ENCODE results near the gene ELAVL1. TPM values are rescaled to one million over a fixed set of nuclear protein-coding genes. Genes with fewer than 3 reads are reported as not detected.
"Not testable (repeated sequence)": the region's sequence is repeated elsewhere in the genome, so short reads cannot be mapped to it uniquely, and the experiment has no call there.

The ELAVL1 gene
- 75.1 TPM for polyA plus RNA-seq (2013, experiment 1 of 2; ENCODE audit: insufficient read length)
- 74.2 TPM for polyA plus RNA-seq (2013, experiment 2 of 2; ENCODE audit: insufficient read length)

DNA sequence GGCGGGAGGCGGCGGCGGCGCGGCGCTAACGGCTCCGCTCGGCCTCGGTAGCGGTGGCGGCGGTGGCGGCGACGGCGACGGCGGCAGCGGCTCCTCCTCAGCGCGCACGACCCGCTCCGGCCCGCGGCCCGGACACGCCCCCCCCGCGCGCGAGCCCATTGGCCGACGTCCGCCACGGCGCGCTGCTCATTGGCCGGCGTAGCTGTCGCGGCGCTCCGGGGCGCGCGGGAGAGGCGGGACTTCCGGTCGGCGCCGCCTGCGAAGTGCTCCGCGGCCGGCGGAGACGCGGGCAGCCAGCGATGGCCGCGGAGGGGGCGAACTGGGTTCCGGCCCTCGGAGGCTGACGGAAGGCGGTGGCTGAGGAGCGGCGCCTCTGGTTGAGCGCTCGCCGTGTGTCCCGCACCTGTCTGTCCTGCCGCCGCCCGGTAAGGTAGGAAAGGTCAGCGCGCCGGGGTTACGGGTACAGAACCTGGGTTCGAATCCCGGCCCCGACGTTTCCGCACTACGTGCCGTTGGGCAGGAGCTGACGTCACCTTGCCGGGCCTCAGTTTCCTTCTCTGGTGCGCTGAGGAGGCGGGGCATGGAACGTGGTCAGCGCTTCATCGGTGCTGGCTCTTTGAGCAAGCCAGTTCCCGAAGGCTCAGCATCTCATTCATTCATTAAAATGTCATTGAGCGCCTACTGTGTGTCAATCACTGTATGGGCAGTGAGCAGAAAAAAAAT is at the start of gene ELAVL1:
Gene ELAVL1, minus strand, starts transcription at position 108 of the 723 bp plus-strand sequence. CDS start 13,826 bp downstream, outside the sequence.
- DNase-seq, result peak; percentile 90

GRCh38 chr19:8054169-8054568 is 48.7 kb upstream of the ELAVL1 start:
- no peak for DNase-seq

GRCh38 chr19:8052464-8052859 is 47.0 kb upstream of the ELAVL1 start, which contains the start of gene CCL25:
Gene CCL25 (plus strand): TSS chr19:8052760. CDS start chr19:8053050, 290 bp downstream.
- no peak for DNase-seq

DNA sequence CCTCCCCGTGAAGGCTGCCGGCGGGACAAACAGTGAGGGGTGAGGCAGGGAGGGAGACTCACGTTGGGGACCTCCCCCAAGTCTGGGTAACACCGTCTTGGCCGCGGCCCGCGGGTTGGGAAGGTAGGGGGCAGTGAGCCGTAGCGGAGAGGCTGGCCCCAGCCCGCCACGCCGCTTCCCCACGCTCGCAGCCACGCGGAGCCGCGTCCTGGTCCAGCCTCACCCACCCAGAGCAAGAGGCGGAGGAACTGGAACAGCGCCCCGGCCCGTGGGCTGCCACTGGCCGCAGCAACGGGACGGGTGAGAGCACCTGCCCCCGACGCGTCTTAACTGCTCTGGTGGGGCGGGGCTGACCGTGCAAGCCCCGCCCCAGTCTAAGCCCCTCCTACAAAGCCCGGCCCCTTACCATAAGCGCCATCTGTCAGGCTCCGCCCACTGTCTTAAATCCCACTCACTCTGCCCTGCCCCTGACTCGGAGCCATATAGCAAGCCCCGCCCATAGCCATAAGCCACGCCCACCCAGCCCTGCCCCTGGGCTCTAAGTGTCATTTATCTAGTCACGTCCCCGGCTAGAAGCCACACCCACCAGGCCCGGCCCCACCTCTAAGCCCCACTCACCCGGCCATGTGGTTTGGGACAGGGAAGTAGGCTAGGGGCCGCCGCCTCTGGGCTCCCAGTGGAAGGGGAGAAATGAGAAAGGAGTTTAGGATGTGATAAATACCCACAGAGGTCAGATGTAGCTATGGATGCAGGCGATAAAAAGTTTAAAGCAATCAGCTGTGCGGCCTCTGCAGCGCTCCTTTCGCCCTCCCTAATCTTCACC is 45.0 kb upstream of the ELAVL1 start:
- DNase-seq, result peak; percentile 57

DNA sequence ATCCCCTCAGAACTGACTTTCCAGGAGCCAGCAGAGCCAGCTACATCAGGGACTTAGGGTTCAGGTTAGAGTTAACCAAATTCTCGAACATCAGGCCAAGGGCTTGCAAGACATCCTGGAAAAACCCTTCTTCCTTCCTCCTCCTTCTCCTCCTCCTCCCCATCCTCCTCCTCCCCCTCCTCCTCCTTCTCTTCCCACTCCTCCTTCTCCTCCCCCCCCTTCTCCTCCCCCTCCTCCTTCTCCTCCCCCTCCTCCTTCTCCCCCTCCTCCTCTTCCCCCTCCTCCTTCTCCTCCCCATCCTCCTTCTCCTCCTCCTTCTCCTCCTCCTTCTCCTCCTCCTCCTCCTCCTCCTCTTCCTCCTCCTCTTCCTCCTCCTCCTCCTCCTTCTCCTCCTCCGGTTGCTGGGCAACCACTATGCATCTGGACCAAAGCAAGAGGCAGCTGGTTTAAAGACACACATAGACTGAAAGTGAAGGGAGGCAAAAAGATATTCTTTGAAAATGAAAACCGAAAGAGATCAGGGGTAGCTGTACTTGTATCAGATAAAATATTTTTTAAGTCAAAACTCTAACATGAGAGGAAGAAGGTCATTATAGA is 41.2 kb upstream of the ELAVL1 start:
- DNase-seq, result no peak

- DNase-seq, result no peak
These were observed 40.6 kb upstream of the ELAVL1 start for GRCh38 chr19:8045872-8046568.

GRCh38 chr19:8044018-8044417 is 38.6 kb upstream of the ELAVL1 start:
- no peak for DNase-seq

DNA sequence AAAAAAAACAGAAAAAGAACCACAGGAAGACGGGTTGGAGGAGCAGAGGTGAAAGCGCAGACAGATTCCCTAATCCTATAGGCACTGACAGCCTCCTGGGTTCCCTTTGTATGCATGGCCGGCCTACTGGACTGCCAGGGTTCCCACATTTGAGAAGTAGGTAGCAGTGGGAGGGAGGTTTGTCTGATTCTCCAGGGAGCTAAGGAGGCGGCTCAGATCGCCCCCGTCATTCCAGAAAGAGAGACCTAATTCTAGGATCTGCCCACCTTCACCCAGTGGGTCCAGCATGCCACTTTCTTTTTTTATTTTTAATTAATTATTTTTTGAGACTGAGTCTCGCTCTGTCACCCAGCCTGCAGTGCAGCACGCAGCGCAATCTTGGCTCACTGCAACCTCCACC is 37.5 kb upstream of the ELAVL1 start:
- no peak for DNase-seq

DNA sequence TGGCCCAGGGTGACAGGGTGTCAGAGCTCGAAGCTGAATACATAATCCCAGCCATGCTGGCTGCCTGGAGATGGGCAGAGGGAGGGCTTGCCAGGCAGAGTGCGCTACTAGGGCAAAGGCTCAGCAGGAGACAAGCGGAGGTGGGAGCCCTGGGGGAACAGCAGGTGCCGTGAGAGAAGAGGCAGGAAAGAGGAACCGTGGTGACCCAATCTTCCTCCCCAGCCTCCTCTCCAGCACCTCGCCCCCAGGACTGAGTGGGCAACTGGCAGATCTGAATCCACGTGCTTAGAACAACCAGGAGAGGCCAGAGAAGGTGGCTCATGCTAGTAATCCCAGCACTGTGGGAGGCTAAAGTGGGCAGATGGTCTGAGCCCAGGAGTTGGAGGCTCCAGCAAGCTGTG is 36.1 kb upstream of the ELAVL1 start:
- DNase-seq, result no peak

DNA sequence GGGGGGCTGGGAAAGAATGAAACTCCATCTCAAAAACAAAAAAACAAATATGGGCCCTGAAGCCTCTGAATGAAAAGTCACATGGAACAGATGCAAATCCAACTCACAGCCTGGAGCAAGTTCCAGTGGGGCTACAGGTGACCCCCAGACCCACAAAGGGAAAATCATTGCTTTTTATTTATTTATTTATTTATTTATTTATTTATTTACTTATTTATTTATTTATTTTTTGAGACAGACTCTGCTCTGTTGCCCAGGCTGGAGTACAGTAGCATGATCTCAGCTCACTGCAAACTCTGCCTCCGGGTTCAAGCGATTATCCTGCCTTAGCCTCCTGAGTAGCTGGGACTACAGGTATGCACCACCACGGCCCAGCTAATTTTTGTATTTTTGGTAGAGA is 33.8 kb upstream of the ELAVL1 start:
- no peak for DNase-seq

DNA sequence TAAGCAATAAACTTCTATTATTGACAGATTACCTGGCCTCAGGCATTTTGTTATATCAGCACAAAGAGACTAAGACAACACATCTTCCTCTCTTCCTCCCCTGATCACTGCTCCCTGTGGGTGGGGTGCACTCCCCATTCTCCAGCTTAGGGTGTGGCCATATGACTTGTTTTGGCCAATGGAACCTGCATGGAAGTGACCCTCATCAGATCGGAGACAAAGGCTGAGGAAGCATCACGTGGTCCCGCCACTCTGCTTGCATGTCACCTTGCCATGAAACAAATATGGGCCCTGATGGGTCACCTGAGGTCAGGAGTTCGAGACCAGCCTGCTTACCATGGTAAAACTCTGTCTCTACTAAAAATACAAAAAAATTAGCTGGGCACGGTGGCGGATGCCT is 33.4 kb upstream of the ELAVL1 start:
- no peak for DNase-seq

- no peak for DNase-seq
These were observed 31.1 kb upstream of the ELAVL1 start for GRCh38 chr19:8036434-8037099.

DNA sequence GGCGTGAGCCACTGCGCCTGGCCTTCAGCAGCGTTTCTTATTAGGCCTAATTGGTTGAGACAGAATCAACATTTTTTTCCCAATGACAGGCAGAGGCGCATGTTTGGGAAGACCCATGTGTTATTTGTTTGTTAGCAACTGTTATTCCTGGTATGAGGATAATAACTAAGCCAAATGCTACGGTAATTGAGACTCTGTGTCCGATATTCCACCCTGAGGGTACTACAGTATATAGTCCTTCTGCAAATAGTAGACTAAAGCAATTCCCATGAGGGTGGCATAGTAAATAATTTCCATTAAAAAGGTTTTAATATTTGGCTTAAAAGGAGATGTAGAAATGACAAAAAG is 28.7 kb upstream of the ELAVL1 start:
- DNase-seq, result no peak

DNA sequence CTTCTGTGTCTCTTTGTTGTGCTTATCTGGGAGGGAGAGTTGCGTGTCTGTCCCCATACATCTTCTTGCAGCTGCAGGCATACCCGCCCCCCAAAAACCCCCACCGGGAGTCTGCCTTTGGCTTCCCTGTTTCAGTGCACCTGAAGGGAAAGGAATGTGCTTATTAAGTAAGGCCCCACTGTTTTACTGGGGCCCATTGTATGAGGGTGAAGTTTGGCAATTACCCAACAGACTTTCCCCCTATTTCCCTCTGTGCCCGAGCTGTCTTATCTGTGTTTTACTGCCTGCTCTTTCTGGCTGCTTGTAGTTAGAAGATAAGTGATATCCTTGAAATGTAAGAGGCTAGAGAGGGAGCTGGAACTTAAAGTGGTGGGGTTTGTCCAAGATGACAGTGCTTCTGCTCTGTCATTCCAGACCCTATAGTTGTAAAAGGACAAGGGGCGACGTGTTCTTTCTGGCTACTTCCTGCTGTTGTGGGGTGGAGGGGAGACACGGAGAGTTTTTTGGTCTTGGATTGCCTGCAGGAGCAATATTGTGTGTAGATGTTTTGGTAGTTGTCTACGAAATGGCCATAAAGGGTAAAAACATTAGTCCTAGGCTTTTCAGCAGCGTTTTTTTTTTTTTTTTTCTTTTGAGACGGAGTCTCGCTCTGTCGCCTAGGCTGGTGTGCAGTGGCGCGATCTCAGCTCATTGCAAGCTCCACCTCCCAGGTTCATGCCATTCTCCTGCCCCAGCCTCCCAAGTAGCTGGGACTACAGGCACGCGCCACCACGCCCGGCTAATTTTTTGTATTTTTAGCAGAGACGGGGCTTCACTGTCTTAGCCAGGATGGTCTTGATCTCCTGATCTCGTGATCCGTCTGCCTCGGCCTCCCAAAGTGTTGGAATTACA is 28.1 kb upstream of the ELAVL1 start:
- not testable (repeated sequence) for DNase-seq

- DNase-seq, result no peak
These were observed 25.5 kb upstream of the ELAVL1 start for GRCh38 chr19:8030960-8031359.

- DNase-seq, result peak; percentile 12
These were observed 23.6 kb upstream of the ELAVL1 start for GRCh38 chr19:8028951-8029491.

DNA sequence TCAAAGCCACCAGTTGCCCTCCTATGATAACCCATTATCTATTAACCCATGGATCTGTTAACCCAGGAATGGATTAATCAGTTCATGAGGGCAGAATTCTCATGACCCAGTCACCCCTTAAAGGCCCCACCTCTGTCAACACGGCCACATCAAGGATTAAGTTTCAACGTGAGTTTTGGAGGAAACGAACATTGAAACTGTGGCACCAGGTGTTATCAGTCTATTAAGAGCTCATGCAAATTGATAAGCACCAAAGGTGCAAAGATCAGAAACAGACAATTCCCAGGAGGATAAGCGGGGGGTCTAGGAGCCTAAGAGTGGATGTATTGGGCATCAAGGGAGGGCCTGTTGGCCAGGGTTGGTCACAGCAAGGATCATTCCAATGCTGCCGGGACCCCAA is 19.9 kb upstream of the ELAVL1 start:
- DNase-seq, result no peak

DNA sequence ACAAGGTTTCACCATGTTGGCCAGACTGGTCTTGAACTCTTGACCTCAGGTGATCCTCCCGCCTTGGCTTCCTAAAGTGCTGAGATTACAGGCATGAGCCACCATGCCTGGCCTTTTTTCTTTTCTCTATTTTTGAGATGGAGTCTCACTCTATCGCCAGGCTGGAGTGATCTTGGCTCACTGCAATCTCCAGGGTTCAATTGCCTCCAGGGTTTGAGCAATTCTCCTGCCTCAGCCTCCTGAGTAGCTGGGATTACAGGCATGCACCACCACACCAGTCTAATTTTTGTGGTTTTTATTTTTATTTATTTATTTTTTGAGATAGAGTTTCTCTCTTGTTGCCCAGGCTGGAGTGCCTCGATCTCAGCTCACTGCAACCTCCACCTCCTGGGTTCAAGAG is 18.8 kb upstream of the ELAVL1 start:
- not testable (repeated sequence) for DNase-seq

GRCh38 chr19:8023371-8023770 is 17.9 kb upstream of the ELAVL1 start:
- no peak for DNase-seq

DNA sequence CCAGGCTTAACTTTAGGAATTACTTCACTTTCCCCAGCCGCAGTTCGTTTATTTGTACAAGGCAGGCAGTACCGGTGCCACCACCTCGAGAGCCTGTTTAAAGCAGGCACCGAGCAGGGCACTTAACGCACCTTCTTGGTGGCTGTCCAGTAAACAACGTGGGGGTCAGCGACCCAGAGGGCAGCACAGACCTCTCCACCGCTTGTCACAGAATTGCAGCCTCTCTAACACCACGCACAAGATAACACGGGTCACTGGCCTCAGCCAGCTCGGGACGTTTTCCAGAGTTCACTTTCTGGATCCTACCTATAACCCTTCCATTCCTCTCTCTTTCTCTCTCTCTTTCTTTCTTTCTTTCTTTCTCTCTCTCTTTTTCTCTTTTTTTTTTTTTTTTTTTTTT is 16.8 kb upstream of the ELAVL1 start:
- DNase-seq, result no peak

- no peak for DNase-seq
These were observed 15.9 kb upstream of the ELAVL1 start for GRCh38 chr19:8021374-8021773.
